DOHH2 (cell line): ENCODE measurements around the gene SESN1.

ENCODE experiments used
- H3F3A ChIP-seq: fragments of 200-600 bp; sonication (generic), shearing (Covaris generic); 2 replicates; pipeline ENCODE4 v1.6.0; 2016; ENCODE audit warnings: antibody characterized with exemption, mild to moderate bottlenecking; ENCODE audit not compliant: control insufficient read depth, insufficient read depth
- H3K27ac ChIP-seq: fragments of 200-600 bp; sonication (generic); 2 replicates; pipeline ENCODE4 v1.5.1; 2014; ENCODE audit warnings: low read depth, mild to moderate bottlenecking, low read length, moderate library complexity
- H3K27me3 ChIP-seq: fragments of 200-600 bp; sonication (generic); 2 replicates; pipeline ENCODE4 v1.6.1; 2014; ENCODE audit warnings: mild to moderate bottlenecking, low read length, mixed read lengths; ENCODE audit not compliant: control insufficient read depth
- H3K36me3 ChIP-seq: fragments of 200-600 bp; sonication (generic); 2 replicates; pipeline ENCODE4 v1.6.1; 2014; ENCODE audit warnings: mild to moderate bottlenecking, low read length, moderate library complexity, mixed read lengths; ENCODE audit not compliant: control insufficient read depth
- H3K4me1 ChIP-seq: fragments of 200-600 bp; sonication (generic); 2 replicates; pipeline ENCODE4 v1.6.1; 2014; ENCODE audit warnings: mild to moderate bottlenecking, low read length, mixed read lengths; ENCODE audit not compliant: control insufficient read depth
- H3K4me2 ChIP-seq: fragments of 200-600 bp; sonication (generic); 2 replicates; pipeline ENCODE4 v1.6.0; 2014; ENCODE audit warnings: mild to moderate bottlenecking, low read length, moderate library complexity
- H3K4me3 ChIP-seq: fragments of 200-600 bp; sonication (generic); 2 replicates; pipeline ENCODE4 v1.5.1; 2014; ENCODE audit warnings: mild to moderate bottlenecking, low read length, mixed read lengths
- H3K79me2 ChIP-seq: fragments of 200-600 bp; sonication (generic); 2 replicates; pipeline ENCODE4 v1.6.1; 2014; ENCODE audit warnings: mild to moderate bottlenecking, low read length, mixed read lengths; ENCODE audit not compliant: control insufficient read depth
- H3K9me2 ChIP-seq: fragments of 200-600 bp; sonication (generic); replicated peaks from 2 replicates; pipeline ENCODE4 v1.6.1; 2014; ENCODE audit warnings: mild to moderate bottlenecking, low read length, mixed read lengths; ENCODE audit not compliant: control insufficient read depth
- H3K9me3 ChIP-seq: fragments of 200-600 bp; sonication (generic); 2 replicates; pipeline ENCODE4 v1.6.1; 2014; ENCODE audit warnings: antibody characterized with exemption, low read length, mixed read lengths; ENCODE audit not compliant: control insufficient read depth, insufficient read depth
- H4K20me1 ChIP-seq: fragments of 200-600 bp; sonication (generic); 2 replicates; pipeline ENCODE4 v1.6.0; 2014; ENCODE audit warnings: low read depth, mild to moderate bottlenecking, antibody characterized with exemption, low read length, moderate library complexity; ENCODE audit not compliant: control insufficient read depth, insufficient read depth
- EZH2phosphoT487 ChIP-seq: fragments of 200-600 bp; sonication (generic); IDR thresholded peaks from 2 replicates; pipeline ENCODE4 v1.6.1; 2017; ENCODE audit warnings: borderline replicate concordance, mild to moderate bottlenecking, antibody characterized with exemption, low read length, moderate library complexity, mixed read lengths
- TF ChIP-seq, protein P1 (sequence below): fragments of 200-600 bp; sonication (generic); IDR thresholded peaks from one replicate; pipeline ENCODE4 v1.5.1; 2014; ENCODE audit warnings: antibody characterized with exemption, mild to moderate bottlenecking, low read depth, low read length; ENCODE audit not compliant: poor library complexity, severe bottlenecking

SESN1 gene

GRCh38 chr6:108968325-108969316 is 126.0 kb downstream of the SESN1 start:
- Histone ChIP-seq H3K79me2 (no peaks in the 10 kb centered on the region), H3K9me3 (no peaks in the 10 kb centered on the region), H3K36me3 (no peaks in the 10 kb centered on the region), H4K20me1 (no peaks in the 10 kb centered on the region), H3K27me3 (no peaks in the 10 kb centered on the region), H3K4me3 (no peak overlapping the region), H3K27ac (no peak overlapping the region), H3K4me2 (no peak overlapping the region), H3F3A (no peaks in the 10 kb centered on the region), H3K4me1 (no peaks in the 10 kb centered on the region), H3K9me2 (no peaks in the 10 kb centered on the region)
- TF ChIP-seq EZH2phosphoT487: no peak
- TF ChIP-seq, protein P1, sequence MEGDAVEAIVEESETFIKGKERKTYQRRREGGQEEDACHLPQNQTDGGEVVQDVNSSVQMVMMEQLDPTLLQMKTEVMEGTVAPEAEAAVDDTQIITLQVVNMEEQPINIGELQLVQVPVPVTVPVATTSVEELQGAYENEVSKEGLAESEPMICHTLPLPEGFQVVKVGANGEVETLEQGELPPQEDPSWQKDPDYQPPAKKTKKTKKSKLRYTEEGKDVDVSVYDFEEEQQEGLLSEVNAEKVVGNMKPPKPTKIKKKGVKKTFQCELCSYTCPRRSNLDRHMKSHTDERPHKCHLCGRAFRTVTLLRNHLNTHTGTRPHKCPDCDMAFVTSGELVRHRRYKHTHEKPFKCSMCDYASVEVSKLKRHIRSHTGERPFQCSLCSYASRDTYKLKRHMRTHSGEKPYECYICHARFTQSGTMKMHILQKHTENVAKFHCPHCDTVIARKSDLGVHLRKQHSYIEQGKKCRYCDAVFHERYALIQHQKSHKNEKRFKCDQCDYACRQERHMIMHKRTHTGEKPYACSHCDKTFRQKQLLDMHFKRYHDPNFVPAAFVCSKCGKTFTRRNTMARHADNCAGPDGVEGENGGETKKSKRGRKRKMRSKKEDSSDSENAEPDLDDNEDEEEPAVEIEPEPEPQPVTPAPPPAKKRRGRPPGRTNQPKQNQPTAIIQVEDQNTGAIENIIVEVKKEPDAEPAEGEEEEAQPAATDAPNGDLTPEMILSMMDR: no peak

DNA sequence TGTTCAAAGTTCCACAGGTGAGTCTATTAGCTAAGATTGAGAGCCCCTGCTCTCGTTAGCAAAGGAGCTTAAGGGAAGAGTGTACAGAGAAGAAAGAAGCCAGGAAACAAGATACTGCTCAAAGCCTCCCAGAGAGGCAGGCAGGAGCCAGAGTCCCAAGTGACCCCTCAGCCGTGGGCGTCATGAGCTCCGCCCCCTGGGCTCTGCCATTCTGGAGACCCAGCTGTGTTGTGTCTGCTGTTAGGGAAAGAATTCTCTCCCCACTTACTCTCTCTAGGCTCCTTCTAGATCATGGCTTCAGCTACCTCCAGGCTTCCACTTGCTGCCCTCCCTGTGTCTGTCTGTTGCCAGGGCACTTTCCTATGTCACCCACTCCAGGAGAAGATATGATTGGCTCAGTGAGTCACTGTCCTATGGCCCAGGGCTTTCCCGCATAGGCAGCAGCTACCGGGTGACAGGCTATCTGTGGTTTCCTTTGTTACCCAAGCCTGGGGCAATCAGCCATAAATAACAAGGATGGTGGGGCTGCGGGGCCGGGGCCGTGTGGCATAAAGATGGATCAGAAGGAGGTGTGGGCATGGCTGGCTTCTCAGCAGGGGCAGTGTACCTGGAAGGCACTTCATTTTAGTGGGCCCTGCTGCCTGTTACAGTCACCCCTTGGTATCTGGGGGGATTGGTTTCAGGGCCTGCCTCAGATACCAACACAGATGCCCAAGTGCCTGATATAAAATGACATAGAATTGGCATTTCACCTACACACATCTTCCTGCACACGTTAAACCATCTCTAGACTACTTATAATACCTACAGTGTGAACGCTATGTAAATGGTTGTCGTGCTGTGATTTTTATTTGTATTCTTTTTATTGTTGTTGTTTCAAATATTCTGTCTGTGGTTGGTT is 127.5 kb downstream of the SESN1 start:
- H3K9me3 ChIP-seq: no peaks in the 10 kb centered on the region
- TF ChIP-seq, protein P1: no peak
- no peak for TF ChIP-seq EZH2phosphoT487
- no peaks in the 10 kb centered on the region for H4K20me1 ChIP-seq
- H3K4me2 ChIP-seq: no peak overlapping the region
- no peaks in the 10 kb centered on the region for H3K9me2 ChIP-seq
- H3K27ac ChIP-seq: no peak overlapping the region
- no peak overlapping the region for H3K4me3 ChIP-seq
- H3K36me3 ChIP-seq: no peaks in the 10 kb centered on the region
- no peaks in the 10 kb centered on the region for H3K79me2 ChIP-seq
- no peaks in the 10 kb centered on the region for H3K27me3 ChIP-seq
- H3F3A ChIP-seq: no peaks in the 10 kb centered on the region
- H3K4me1 ChIP-seq: no peaks in the 10 kb centered on the region

GRCh38 chr6:108966251-108966650 is 128.4 kb downstream of the SESN1 start:
- Histone ChIP-seq H4K20me1 (no peaks in the 10 kb centered on the region), H3F3A (no peaks in the 10 kb centered on the region), H3K27me3 (no peaks in the 10 kb centered on the region), H3K9me3 (no peaks in the 10 kb centered on the region), H3K27ac (no peak overlapping the region), H3K4me1 (no peaks in the 10 kb centered on the region), H3K79me2 (no peaks in the 10 kb centered on the region), H3K4me2 (no peak overlapping the region), H3K4me3 (no peak overlapping the region), H3K36me3 (no peaks in the 10 kb centered on the region), H3K9me2 (no peaks in the 10 kb centered on the region)
- TF ChIP-seq, protein P1: no peak
- no peak for TF ChIP-seq EZH2phosphoT487
